Measurements from ENCODE around the gene EYA2.
A peak's percentile ranks its signal among the peaks of the same experiment; 100 is the strongest.

The EYA2 gene

GRCh38 chr20:46934746-46935287 is 40.2 kb downstream of the EYA2 start:
- no peak for DNase-seq

GRCh38 chr20:46935394-46936017 is 40.9 kb downstream of the EYA2 start:
- no peak for DNase-seq

DNA sequence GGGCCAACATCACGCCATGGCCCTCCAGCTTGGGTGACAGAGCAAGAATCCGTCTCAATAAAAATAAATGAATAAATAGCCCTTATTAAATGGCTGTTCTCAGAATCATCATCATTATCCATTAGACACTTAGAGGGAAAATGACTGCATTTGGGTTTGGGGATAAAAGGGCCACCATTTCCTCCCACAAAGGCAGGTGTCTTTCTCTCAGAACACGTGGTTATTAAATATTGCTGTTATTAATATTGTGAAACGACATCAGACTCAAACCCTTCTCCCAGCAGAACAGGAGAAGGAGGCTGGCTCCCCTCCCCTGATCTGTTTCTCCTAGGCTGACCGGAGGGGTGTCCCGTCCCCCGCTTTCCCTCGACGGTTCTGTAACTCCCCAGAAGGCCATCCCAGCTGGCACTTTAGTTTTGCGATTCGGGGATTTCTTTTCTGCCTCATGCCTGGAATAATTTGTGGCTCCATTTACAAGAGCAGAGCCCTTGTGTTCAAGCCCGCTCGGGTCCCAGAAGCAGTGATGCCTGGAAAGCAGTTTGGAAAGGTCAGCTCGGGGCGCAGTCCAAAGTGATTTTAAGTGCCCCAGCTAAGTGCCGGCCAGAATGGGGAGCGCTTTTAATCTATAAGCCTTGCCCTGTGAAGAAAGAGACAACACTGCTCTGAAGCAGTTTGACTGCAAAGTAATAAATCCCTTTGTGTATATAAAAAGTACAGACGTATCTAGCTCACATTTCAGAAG is 41.9 kb downstream of the EYA2 start:
- DNase-seq: no peak

GRCh38 chr20:46937157-46937523 is 42.5 kb downstream of the EYA2 start:
- DNase-seq: no peak

- DNase-seq: no peak
These were observed 43.0 kb downstream of the EYA2 start for GRCh38 chr20:46937533-46938226.

DNA sequence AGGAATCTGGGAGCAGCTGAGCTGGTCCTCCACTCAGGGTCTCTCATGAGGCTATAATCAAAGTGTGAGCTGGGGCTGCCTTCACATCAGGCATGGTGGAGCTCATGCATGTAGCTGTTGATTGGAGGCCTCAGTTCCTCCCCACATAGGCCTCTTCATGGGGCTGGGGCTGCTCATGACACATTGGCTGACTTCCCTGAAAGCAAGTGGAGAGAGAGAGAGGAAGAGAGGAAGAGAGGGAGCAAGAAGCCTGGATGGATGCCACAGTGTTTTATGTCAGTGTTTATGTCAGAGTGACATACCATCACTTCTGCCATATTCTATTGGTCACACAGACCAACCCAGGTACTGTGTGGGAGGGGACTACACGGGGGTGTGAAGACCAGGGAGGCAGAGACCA is 43.8 kb downstream of the EYA2 start:
- no peak for DNase-seq

DNA sequence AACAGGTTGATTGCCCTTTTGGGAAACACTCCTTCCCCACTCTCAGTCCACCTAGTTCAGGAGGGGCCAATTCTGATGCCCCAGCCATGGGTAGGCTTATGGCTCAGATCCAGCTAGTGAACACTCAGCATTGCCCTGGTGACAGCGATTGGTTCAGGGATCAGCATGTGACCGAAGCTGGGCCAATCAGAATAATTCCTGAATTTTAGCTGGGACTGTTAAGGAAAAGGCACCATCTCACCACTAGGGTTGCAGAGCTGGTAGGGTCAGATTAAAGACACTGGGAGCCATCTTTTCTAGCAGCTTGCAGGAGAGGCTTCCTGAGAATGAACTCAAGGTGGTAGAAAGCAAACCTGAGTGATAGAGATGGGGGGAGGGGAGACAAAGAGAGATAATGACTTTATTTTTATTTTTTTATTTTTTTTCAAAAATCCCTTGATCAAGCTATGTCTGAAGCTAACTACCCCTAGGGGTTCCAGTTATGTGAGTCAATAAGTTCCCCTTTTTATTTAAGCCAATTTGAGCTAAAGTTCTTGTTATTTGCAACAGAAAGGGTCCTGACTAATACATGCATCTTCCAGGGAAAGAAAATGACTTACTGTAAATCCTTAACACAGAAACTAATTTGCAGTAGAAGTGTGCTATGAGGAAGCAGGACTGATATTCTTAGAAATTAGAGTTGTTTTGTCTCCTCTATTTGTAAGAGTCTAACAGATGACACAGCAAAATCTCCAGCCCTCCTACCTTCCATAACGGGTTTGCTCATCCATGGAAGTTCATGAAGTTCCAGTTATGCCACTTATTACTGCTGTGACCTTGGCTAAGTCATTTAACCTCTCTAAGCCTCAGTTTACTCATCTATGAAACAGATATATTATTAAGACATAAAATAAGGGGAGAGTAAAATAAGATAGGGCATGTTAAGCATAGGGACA is 44.7 kb downstream of the EYA2 start:
- no peak for DNase-seq

DNA sequence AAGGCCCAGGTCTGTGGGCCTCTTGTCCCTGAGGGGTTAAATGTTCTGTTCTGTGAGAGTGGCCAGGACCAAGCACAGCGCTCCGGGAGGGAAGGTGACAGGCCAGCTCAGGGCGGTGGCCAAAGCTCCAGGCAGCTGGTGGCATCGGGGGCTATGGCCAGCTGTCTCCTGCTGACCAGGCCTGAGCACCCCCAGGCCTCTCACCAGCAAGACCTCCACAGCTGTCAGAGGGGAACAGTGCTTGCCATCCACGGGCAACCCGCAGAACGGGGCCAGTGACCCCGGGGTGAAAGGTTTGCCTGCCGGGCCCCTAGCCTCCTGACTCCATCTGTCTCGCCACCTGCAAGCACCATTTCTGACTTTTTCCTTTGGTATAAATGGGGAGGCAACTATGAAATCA is 46.0 kb downstream of the EYA2 start:
- DNase-seq: no peak

DNA sequence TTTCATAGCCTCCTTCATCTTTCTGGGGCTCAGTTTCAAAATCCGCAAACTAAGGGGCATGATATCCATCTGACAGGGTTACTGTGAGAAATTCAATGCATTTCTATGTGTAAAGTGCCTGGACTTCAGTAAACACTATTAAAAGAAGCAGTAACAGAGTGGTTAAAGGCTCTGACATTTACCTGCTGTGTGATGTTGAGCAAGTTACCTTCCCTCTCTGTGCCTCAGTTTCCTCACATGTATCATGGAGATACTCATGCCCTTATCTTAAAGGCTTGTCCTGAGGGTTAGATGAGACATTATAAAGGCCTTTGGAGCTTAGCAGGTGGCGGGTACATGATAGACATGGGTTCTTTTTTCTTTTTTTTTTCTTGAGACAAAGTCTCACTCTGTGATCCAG is 46.8 kb downstream of the EYA2 start:
- no peak for DNase-seq

DNA sequence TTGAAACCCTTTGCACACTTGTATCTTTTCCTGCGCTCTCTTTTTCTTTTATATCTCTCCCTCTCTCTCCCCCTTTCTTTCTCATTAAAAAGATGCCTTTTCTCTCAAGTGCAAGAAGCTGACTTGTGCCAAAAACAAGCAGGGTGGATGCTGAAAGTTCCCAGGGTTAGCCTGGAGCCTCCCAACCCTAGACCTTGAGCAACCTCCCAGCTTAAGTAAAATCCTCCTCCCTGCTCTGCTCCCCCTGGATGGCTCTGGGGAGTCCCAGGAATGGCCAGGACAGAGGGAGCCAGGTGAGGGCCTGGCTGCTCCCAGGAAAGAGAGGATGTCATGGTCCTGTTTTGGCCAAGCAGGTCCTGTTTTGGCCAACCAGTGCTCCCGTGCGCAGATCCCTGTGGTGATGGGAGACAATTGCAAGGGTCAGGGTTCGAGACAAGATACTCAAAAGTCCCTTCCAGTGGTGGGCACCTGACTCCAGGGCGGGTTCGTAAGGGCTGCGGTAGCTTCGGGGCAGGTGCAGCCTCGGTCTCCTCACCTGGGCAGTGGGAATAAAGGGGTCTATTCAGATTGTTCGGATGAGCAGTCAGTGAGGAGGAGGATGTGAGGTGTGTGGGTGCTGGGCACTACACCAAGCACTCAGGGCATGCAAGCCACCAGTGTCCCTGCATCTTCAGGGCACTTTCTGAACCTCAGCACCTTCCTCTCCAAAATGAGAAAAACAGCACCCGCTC is 49.4 kb downstream of the EYA2 start:
- no peak for DNase-seq

DNA sequence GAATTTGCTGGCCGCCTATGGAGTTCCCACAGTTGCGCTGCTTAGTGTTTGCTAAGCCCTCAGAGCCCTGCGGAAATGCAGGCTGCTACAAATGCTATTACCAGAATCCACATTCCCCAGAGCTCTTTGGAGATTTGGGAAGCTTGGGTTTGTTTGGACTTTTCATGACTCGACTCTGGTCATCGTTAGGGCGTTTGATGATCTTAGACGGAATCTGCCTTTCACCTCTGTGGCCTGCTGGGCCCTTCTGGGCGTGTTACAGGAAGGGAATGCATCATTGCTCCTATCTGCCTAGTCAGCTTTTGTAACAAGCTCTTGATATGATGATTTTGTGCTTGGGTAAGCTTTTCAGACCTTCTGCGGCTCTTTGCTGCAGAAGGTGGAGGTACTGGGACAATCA is 50.8 kb downstream of the EYA2 start:
- no peak for DNase-seq

DNA sequence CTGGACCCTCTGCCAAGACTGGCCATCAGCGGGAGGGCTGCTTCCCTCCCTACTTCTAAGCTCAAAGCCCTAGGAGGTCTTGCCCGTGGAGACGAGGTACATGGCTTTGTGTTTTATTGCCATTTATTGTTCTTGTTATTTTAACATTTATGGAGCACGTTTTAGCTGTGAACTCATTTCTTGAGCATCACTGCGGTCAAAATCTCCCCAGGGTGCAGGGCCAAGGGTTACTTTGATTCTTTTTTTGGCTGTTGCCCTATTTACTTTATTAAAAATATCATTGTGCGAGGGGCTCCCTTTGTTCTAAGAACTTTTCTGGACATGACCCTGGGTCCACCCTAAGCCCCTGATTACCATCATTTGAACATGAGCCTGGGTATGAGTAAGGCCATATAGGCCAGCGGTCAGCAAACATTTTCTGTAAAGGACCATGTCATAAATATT is 51.6 kb downstream of the EYA2 start:
- no peak for DNase-seq

- DNase-seq: no peak
These were observed 52.2 kb downstream of the EYA2 start for GRCh38 chr20:46946796-46947195.

DNA sequence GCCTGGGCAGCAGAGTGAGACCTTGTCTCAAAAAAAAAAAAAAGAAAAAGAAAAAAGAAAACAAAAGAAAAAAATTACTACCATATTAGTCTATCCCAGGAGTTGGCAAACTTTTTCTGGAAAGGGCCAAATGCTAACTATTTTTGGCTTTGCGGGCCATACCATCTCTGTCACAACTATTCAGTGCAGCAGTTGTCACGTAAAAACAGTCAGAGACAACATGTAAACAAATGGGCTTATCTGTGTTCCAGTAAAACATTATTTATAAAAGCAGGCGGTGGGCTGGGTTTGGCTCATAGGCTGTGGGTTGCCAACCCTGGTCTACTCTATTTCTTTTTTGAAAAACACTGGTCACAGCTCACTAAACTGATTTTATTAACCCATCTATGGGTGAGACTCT is 53.4 kb downstream of the EYA2 start:
- DNase-seq: no peak

DNA sequence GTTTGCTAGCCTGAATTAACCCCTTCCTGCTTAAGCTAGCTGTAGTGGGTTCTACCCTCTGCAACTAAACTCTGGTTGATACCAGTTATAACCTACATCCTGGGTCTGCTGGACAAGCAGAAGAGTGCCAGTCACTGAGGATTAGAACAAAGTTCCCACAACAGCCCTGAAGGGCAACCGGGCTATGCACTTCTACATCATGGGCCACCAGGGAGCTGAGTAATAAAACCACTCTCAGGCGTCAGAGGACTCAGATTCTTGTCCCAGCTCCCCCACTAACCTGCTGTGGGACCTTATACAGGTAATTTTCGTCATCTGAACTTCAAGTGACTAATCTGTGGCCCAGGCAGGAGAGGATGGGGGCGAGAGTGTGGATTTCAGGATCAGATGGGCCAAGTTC is 56.8 kb downstream of the EYA2 start:
- no peak for DNase-seq

GRCh38 chr20:46951840-46952497 is 57.3 kb downstream of the EYA2 start:
- DNase-seq: no peak

- no peak for DNase-seq
These were observed 59.0 kb downstream of the EYA2 start for GRCh38 chr20:46953596-46953995.

- DNase-seq: no peak
These were observed 59.9 kb downstream of the EYA2 start for GRCh38 chr20:46954490-46955038.

- DNase-seq: no peak
These were observed 61.2 kb downstream of the EYA2 start for GRCh38 chr20:46955601-46956556.

DNA sequence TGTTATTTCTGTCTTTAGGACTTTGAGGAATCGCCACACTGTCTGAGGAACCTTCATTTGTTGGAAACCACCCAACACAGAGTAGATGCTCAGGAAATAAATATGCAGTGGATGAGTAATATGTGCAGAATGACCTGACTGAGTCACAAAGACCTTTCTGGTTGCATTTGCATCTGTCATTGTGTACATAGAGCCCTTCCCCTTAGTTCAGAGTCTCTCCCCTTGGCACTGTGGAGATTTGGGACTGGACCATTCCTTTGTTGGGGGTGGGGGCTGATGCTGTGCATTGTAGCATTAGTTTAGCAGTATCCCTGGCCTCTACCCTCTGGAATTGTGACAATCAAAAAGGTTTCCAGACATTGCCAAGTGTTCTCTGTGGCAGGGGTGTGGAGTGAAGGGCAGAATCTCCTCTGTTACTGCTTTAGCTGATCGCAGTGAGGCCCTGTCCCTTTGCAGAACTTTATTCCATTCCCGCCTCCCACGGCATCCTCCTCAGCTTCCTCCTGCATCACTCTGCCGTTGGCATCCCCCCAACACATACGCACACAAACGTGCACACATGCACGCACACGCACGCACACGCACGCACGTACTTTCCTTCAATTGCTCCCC is 64.5 kb downstream of the EYA2 start:
- peak; percentile 19 for DNase-seq
